HCT116 (cell line): Measurements from ENCODE around the gene PLD4. TPM values are rescaled to one million over a fixed set of nuclear protein-coding genes. Genes with fewer than 3 reads are reported as not detected.
"Not testable (repeated sequence)": the region's sequence is repeated elsewhere in the genome, so short reads cannot be mapped to it uniquely, and the experiment has no call there.

Experiments used
- ATAC-seq: fragments of 200-7000 bp; cut with Tn5 transposase; 2 replicates; pipeline ENCODE4 v1.9.1; 2020; ENCODE audit warnings: mild to moderate bottlenecking, moderate library complexity
- BruUV-seq: library from RNA; stranded (reverse); fragments of 400-500 nt; replicated peaks from 2 replicates; lab custom pipeline; 2021; lab: Mats Ljungman, UMichigan
- CTCF ChIA-PET: fragments of 300-600 bp; sonication (Branson Sonifier 250); formaldehyde crosslinking; loops from one replicate; lab custom pipeline; 2021; ENCODE audit warnings: antibody characterized with exemption; lab: Charles Lee
- POLR2A ChIA-PET: fragments of 300-600, 350-600 bp; sonication (Branson Sonifier 250); formaldehyde crosslinking; loops from one replicate; lab custom pipeline; 2021; ENCODE audit warnings: antibody characterized with exemption; lab: Charles Lee
- RAD21 ChIA-PET, 2 experiments: fragments of 300-600 bp; sonication (Branson Sonifier 250); formaldehyde crosslinking; loops; one replicate each; lab custom pipeline; 2023; ENCODE audit warnings: low total read pairs in 2 of 2; ENCODE audit not compliant: uncharacterized antibody in 2 of 2, unreplicated experiment in 2 of 2, low non-redundant PET in 1 of 2; lab: Charles Lee
- DNase-seq: peaks from one replicate; pipeline ENCODE4 v3.0.0-alpha.2; 2010; ENCODE audit warnings: low read depth, low spot score
- H2AFZ ChIP-seq: fragments of 200-600 bp; shearing (Covaris generic), sonication (generic); 2 replicates; pipeline ENCODE4 v1.6.1; 2017; ENCODE audit warnings: low read depth, mixed run types, mixed read lengths, antibody characterized with exemption, low read length; ENCODE audit not compliant: poor library complexity, severe bottlenecking
- H3K27ac ChIP-seq: 2 replicates; pipeline ENCODE4 v1.5.1; 2012; ENCODE audit warnings: low read depth, low read length
- H3K27me3 ChIP-seq: fragments of 200-600 bp; sonication (generic); 2 replicates; pipeline ENCODE4 v1.6.1; 2016; ENCODE audit warnings: mixed run types, low read length, mixed read lengths; ENCODE audit not compliant: insufficient read depth
- H3K36me3 ChIP-seq, 2 experiments: fragments of 200-500 bp in 1 of 2; fragments of 200-600 bp in 1 of 2; sonication (Bioruptor generic) in 1 of 2; sonication (generic) in 1 of 2; 2 replicates each; pipeline versions ENCODE4 v1.5.1 to v1.6.1; 2014 to 2016; ENCODE audit warnings: low read length in 2 of 2, inconsistent platforms in 1 of 2, mixed read lengths in 1 of 2, mixed run types in 1 of 2; ENCODE audit not compliant: insufficient read depth in 2 of 2, control insufficient read depth in 1 of 2
- H3K4me1 ChIP-seq, 2 experiments: fragments of 200-600 bp in 1 of 2; sonication (generic) in 1 of 2; 2 replicates each; pipeline versions ENCODE4 v1.5.1 to v1.6.1; 2012 to 2017; ENCODE audit warnings: low read length in 2 of 2, inconsistent platforms in 1 of 2, mild to moderate bottlenecking in 1 of 2, mixed read lengths in 1 of 2, mixed run types in 1 of 2, moderate library complexity in 1 of 2; ENCODE audit not compliant: insufficient read depth in 2 of 2, control insufficient read depth in 1 of 2
- H3K4me2 ChIP-seq: fragments of 200-600 bp; sonication (generic); 2 replicates; pipeline ENCODE4 v1.6.1; 2017; ENCODE audit warnings: mixed run types, low read length, mixed read lengths
- H3K4me3 ChIP-seq, 2 experiments: fragments of 200-600 bp in 1 of 2; sonication (generic) in 1 of 2; replicated peaks in 1 of 2; 2 replicates each; pipeline ENCODE4 v1.5.1; 2011 to 2016; ENCODE audit warnings: low read length in 2 of 2, control low read depth in 1 of 2, low read depth in 1 of 2, mild to moderate bottlenecking in 1 of 2, mixed read lengths in 1 of 2, mixed run types in 1 of 2
- H3K79me2 ChIP-seq: fragments of 200-600 bp; sonication (generic); 2 replicates; pipeline ENCODE4 v1.6.1; 2017; ENCODE audit warnings: mild to moderate bottlenecking, mixed run types, low read length, moderate library complexity, mixed read lengths; ENCODE audit not compliant: insufficient read depth
- H3K9ac ChIP-seq: fragments of 200-600 bp; sonication (generic); 2 replicates; pipeline ENCODE4 v1.6.1; 2016; ENCODE audit warnings: low read length, mixed read lengths
- H3K9me2 ChIP-seq: fragments of 200-600 bp; sonication (generic), shearing (Covaris generic); 2 replicates; pipeline ENCODE4 v1.6.1; 2017; ENCODE audit warnings: mixed run types, mild to moderate bottlenecking, moderate library complexity; ENCODE audit not compliant: insufficient read depth
- H3K9me3 ChIP-seq, 2 experiments: fragments of 200-500 bp in 1 of 2; fragments of 200-600 bp in 1 of 2; sonication (Bioruptor generic) in 1 of 2; sonication (generic) in 1 of 2; 2 replicates each; pipeline ENCODE4 v1.6.1; 2014 to 2017; ENCODE audit warnings: low read length in 2 of 2, mixed read lengths in 2 of 2, inconsistent platforms in 1 of 2, low read depth in 1 of 2, mild to moderate bottlenecking in 1 of 2, mixed run types in 1 of 2, moderate library complexity in 1 of 2; ENCODE audit not compliant: control insufficient read depth in 1 of 2, insufficient read depth in 1 of 2
- H4K20me1 ChIP-seq: fragments of 200-600 bp; sonication (generic), shearing (Covaris generic); 2 replicates; pipeline ENCODE4 v1.6.1; 2017; ENCODE audit warnings: mixed run types, mild to moderate bottlenecking, moderate library complexity; ENCODE audit not compliant: insufficient read depth
- EZH2 ChIP-seq: fragments of 200-600 bp; sonication (generic); IDR thresholded peaks from 2 replicates; pipeline ENCODE4 v1.6.1; 2017; ENCODE audit warnings: antibody characterized with exemption, mixed run types
- POLR2A ChIP-seq: IDR thresholded peaks from 2 replicates; pipeline ENCODE4 v1.7.0; 2011; ENCODE audit warnings: borderline replicate concordance; ENCODE audit not compliant: insufficient read depth, insufficient read length; ENCODE audit errors: extremely low read depth
- ZBTB33 ChIP-seq: IDR thresholded peaks from 2 replicates; pipeline ENCODE4 v1.6.1; 2011; ENCODE audit warnings: mild to moderate bottlenecking, low read length, moderate library complexity; ENCODE audit not compliant: insufficient replicate concordance; ENCODE audit errors: extremely low read depth
- intact Hi-C: fragments of 100-400 bp; cut with micrococcal nuclease; formaldehyde crosslinking; loops from 2 replicates; pipeline ENCODE4 v1.10.0; 2022
- total RNA-seq: library from RNA; stranded (reverse); gene quantifications from one replicate; pipeline ENCODE4 v1.2.1, GENCODE V29; 2021; ENCODE audit not compliant: unreplicated experiment

PLD4 gene
- total RNA-seq, 1 experiment from 2014 or later, result 0.12 TPM

DNA sequence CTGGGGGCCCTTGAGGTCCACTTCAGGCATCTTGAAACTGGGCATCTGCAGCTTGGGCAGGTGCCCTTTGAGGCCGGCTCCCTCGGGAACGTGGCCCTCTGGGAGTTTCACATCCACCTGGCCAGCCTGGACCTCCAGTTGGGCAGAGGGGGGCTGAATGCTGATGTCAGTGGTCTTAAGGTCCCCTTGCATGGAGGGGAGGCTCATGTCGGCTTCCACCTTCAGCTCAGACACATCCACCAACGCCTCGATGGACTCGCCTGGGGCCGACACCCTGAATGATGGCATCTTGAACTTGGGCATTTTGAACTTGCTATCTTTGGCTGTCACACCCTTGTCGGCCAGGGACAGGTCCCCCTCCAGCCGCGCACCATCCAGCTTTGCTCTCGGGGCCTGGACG, 22.5 kb downstream of the PLD4 start:
- H3K27me3 ChIP-seq, POLR2A ChIA-PET, H3K79me2 ChIP-seq, H3K4me3 ChIP-seq, DNase-seq, H3K9me3 ChIP-seq, H3K4me1 ChIP-seq, ATAC-seq, RAD21 ChIA-PET, CTCF ChIA-PET, BruUV-seq, H3K27ac ChIP-seq, H3K9me2 ChIP-seq, H4K20me1 ChIP-seq, intact Hi-C loops, H3K36me3 ChIP-seq, H3K4me2 ChIP-seq, H2AFZ ChIP-seq, H3K9ac ChIP-seq: not testable (repeated sequence)

GRCh38 chr14:104947881-104948735, 23.4 kb downstream of the PLD4 start:
- H4K20me1 ChIP-seq, H3K27ac ChIP-seq, H2AFZ ChIP-seq, H3K27me3 ChIP-seq, ATAC-seq, H3K4me1 ChIP-seq, H3K4me2 ChIP-seq, H3K36me3 ChIP-seq, DNase-seq, intact Hi-C loops, BruUV-seq, POLR2A ChIA-PET, H3K9me2 ChIP-seq, H3K9me3 ChIP-seq, RAD21 ChIA-PET, H3K9ac ChIP-seq, CTCF ChIA-PET, H3K79me2 ChIP-seq, H3K4me3 ChIP-seq: not testable (repeated sequence)

DNA sequence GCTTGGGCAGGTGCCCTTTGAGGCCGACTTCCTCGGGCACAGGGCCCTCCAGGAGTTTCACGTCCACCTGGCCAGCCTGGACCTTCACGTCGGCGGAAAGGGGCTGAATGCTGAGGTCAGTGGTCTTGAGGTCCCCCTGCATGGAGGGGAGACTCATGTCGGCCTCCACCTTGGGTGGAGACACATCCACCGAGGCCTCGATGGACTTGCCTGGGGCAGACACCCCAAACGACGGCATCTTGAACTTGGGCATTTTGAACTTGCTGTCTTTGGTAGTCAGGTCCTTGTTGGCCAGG, 24.0 kb downstream of the PLD4 start:
- H4K20me1 ChIP-seq, result no peaks in the 10 kb centered on the region
- H3K4me2 ChIP-seq, result no peak overlapping the region
- ATAC-seq (no peak), DNase-seq (no peak)
- no peak overlapping the region for H3K4me3 ChIP-seq
- CTCF ChIA-PET, result no interaction called here
- no peak for TF ChIP-seq POLR2A
- TF ChIP-seq ZBTB33, result no peak
- no peak for TF ChIP-seq EZH2
- POLR2A ChIA-PET, result no interaction called here
- no peak overlapping the region for H3K27ac ChIP-seq
- no peaks in the 10 kb centered on the region for H3K9me2 ChIP-seq
- H3K27me3 ChIP-seq, result no peaks in the 10 kb centered on the region
- H2AFZ ChIP-seq, result no peak overlapping the region
- RAD21 ChIA-PET, result no interaction called here
- H3K79me2 ChIP-seq, result no peaks in the 10 kb centered on the region
- BruUV-seq, result no TSS peak
- no peaks in the 10 kb centered on the region for H3K4me1 ChIP-seq
- H3K9ac ChIP-seq, result no peak overlapping the region
- no peaks in the 10 kb centered on the region for H3K9me3 ChIP-seq
- no peaks in the 10 kb centered on the region; a peak in 1 of 4 replicates for H3K36me3 ChIP-seq
- intact Hi-C loops, result no loop called here
